Panc1 (cell line): ENCODE data around the gene SYT13. TPM values are rescaled to one million over a fixed set of nuclear protein-coding genes. Genes with fewer than 3 reads are reported as not detected.

Experiments
- ATAC-seq: fragments of 200-7000 bp; cut with Tn5 transposase; 2 replicates; pipeline ENCODE4 v1.9.1; 2020; ENCODE audit warnings: mild to moderate bottlenecking, moderate library complexity
- BruUV-seq: library from RNA; stranded (reverse); fragments of 400-500 nt; replicated peaks from 2 replicates; lab custom pipeline; 2021; lab: Mats Ljungman, UMichigan
- CTCF ChIA-PET: fragments of 300-600 bp; sonication (Branson Sonifier 250); formaldehyde crosslinking; loops from one replicate; lab custom pipeline; 2022; ENCODE audit warnings: antibody characterized with exemption; lab: Charles Lee
- POLR2A ChIA-PET: fragments of 300-600 bp; sonication (Branson Sonifier 250); formaldehyde crosslinking; loops from one replicate; lab custom pipeline; 2022; ENCODE audit warnings: antibody characterized with exemption; lab: Charles Lee
- DNase-seq: peaks from one replicate; pipeline ENCODE4 v3.0.0-alpha.2; 2010; ENCODE audit warnings: low read depth, low spot score
- H3K27ac ChIP-seq: 2 replicates; pipeline ENCODE4 v1.5.1; 2011; ENCODE audit warnings: mild to moderate bottlenecking, low read length, inconsistent platforms
- H3K27me3 ChIP-seq: fragments of 200-500 bp; sonication (Bioruptor generic); 2 replicates; pipeline ENCODE4 v1.6.0; 2014; ENCODE audit warnings: low read length, inconsistent platforms; ENCODE audit not compliant: control insufficient read depth, insufficient read depth
- H3K36me3 ChIP-seq: fragments of 200-500 bp; sonication (Bioruptor generic); 2 replicates; pipeline ENCODE4 v1.5.1; 2014; ENCODE audit warnings: inconsistent platforms, mild to moderate bottlenecking, low read length, moderate library complexity; ENCODE audit not compliant: control insufficient read depth, insufficient read depth
- H3K4me1 ChIP-seq: 2 replicates; pipeline ENCODE4 v1.5.1; 2011; ENCODE audit warnings: inconsistent platforms, mild to moderate bottlenecking, low read length, moderate library complexity; ENCODE audit not compliant: control insufficient read depth, insufficient read depth
- H3K4me3 ChIP-seq, 2 experiments: 2 replicates each; pipeline ENCODE4 v1.5.1; 2011 to 2012; ENCODE audit warnings: low read depth in 2 of 2, low read length in 2 of 2, mild to moderate bottlenecking in 2 of 2, inconsistent platforms in 1 of 2, moderate library complexity in 1 of 2
- H3K9me3 ChIP-seq: fragments of 200-500 bp; sonication (Bioruptor generic); 2 replicates; pipeline ENCODE4 v1.5.1; 2014; ENCODE audit warnings: low read depth, mild to moderate bottlenecking, inconsistent platforms, low read length, moderate library complexity; ENCODE audit not compliant: control insufficient read depth, insufficient read depth
- POLR2AphosphoS5 ChIP-seq: IDR thresholded peaks from 2 replicates; pipeline ENCODE4 v1.6.1; 2012; ENCODE audit warnings: mild to moderate bottlenecking, low read depth, low read length, moderate library complexity
- SIN3A ChIP-seq: IDR thresholded peaks from 2 replicates; pipeline ENCODE4 v1.6.1; 2012; ENCODE audit warnings: low read depth, mild to moderate bottlenecking, low read length, moderate library complexity, borderline replicate concordance; ENCODE audit not compliant: insufficient read depth
- TCF7L2 ChIP-seq: IDR thresholded peaks from 2 replicates; pipeline ENCODE4 v1.6.1; 2011; ENCODE audit warnings: mild to moderate bottlenecking, low read depth, low read length, inconsistent platforms
- in situ Hi-C: cut with HindIII; loops from 2 replicates; pipeline ENCODE4 v1.10.0; 2016; ENCODE audit warnings: low sequenced_read_pairs, low pct_unique_long_range_greater_than_20kb
- intact Hi-C: fragments of 100-400 bp; cut with micrococcal nuclease; formaldehyde crosslinking; loops from one replicate; pipeline ENCODE4 v1.10.0; 2022; ENCODE audit not compliant: unreplicated experiment
- total RNA-seq: library from RNA; stranded (reverse); gene quantifications from one replicate; pipeline ENCODE4 v1.2.1, GENCODE V29; 2021; ENCODE audit not compliant: unreplicated experiment
- TF ChIP-seq, protein P1 (sequence below), 2 experiments: IDR thresholded peaks; 2 replicates each; pipeline ENCODE4 v1.6.1; 2011 to 2012; ENCODE audit warnings: low read depth in 2 of 2, control low read depth in 1 of 2, low read length in 1 of 2, mild to moderate bottlenecking in 1 of 2, moderate library complexity in 1 of 2; ENCODE audit not compliant: insufficient read depth in 1 of 2
- TF ChIP-seq, protein P2 (sequence below): fragments of 450-650 bp; IDR thresholded peaks from 2 replicates; pipeline ENCODE4 v1.5.1; 2017; ENCODE audit warnings: mild to moderate bottlenecking

Gene SYT13
- total RNA-seq, 1 experiment from 2014 or later, result 0.13 TPM

DNA sequence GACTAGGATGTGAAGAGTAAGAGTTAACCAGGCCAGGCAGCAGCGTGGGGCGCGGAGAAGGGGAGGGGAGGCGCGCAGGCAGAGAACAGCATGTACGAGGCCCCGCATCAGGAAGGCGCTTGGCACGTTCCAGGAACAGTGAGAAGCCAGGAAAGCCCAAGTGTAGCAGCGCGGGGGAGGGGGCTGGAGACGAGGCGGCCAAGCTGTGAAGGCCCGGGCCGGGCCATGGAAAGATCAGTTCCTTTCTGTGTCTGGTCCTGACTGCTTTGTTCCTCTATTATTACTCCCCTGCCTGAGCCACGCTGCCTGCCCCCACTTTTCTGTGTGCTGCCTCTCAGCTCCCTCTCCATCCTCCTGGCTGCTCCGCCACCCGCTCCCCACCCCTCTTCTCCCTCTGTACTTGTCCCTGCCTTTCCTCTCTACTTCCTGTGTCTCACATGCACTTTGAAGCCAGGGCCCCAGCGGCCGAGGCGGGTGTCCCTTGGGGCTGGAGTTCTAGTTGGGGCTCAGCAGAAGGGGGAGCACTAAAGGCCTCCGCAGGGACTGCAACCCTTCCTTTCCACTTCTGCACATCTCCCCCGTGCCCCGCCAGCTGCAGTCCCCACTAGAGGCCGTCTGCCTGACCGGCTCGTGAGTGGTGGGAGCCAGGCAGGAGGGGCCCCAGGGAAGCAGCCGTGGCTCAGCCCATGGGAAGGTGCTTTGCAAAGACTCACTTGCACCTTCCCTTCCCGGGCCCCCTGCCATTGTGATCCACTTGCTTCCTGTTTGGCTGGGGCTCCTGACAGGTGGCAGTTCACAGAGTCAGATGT is 76.0 kb downstream of the SYT13 start:
- in situ Hi-C loops, result no loop called here
- no peaks in the 10 kb centered on the region for H3K4me1 ChIP-seq
- H3K27me3 ChIP-seq, result no peaks in the 10 kb centered on the region
- no peak for DNase-seq
- POLR2A ChIA-PET, result no interaction called here
- no peak for TF ChIP-seq TCF7L2
- TF ChIP-seq, protein P1, sequence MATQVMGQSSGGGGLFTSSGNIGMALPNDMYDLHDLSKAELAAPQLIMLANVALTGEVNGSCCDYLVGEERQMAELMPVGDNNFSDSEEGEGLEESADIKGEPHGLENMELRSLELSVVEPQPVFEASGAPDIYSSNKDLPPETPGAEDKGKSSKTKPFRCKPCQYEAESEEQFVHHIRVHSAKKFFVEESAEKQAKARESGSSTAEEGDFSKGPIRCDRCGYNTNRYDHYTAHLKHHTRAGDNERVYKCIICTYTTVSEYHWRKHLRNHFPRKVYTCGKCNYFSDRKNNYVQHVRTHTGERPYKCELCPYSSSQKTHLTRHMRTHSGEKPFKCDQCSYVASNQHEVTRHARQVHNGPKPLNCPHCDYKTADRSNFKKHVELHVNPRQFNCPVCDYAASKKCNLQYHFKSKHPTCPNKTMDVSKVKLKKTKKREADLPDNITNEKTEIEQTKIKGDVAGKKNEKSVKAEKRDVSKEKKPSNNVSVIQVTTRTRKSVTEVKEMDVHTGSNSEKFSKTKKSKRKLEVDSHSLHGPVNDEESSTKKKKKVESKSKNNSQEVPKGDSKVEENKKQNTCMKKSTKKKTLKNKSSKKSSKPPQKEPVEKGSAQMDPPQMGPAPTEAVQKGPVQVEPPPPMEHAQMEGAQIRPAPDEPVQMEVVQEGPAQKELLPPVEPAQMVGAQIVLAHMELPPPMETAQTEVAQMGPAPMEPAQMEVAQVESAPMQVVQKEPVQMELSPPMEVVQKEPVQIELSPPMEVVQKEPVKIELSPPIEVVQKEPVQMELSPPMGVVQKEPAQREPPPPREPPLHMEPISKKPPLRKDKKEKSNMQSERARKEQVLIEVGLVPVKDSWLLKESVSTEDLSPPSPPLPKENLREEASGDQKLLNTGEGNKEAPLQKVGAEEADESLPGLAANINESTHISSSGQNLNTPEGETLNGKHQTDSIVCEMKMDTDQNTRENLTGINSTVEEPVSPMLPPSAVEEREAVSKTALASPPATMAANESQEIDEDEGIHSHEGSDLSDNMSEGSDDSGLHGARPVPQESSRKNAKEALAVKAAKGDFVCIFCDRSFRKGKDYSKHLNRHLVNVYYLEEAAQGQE (IDR thresholded peaks at IDR 0.05; ENCODE audit: insufficient read depth in 1 of 2, low read depth in 2 of 2, low read length in 1 of 2), result no peak
- no peak for TF ChIP-seq SIN3A
- TF ChIP-seq, protein P2, sequence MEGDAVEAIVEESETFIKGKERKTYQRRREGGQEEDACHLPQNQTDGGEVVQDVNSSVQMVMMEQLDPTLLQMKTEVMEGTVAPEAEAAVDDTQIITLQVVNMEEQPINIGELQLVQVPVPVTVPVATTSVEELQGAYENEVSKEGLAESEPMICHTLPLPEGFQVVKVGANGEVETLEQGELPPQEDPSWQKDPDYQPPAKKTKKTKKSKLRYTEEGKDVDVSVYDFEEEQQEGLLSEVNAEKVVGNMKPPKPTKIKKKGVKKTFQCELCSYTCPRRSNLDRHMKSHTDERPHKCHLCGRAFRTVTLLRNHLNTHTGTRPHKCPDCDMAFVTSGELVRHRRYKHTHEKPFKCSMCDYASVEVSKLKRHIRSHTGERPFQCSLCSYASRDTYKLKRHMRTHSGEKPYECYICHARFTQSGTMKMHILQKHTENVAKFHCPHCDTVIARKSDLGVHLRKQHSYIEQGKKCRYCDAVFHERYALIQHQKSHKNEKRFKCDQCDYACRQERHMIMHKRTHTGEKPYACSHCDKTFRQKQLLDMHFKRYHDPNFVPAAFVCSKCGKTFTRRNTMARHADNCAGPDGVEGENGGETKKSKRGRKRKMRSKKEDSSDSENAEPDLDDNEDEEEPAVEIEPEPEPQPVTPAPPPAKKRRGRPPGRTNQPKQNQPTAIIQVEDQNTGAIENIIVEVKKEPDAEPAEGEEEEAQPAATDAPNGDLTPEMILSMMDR, result no peak
- no peak for TF ChIP-seq POLR2AphosphoS5
- H3K36me3 ChIP-seq, result no peaks in the 10 kb centered on the region
- ATAC-seq, result no peak
- intact Hi-C loops, result no loop called here
- no TSS peak for BruUV-seq
- no peak overlapping the region for H3K4me3 ChIP-seq
- H3K27ac ChIP-seq, result no peak overlapping the region
- CTCF ChIA-PET, result no interaction called here
- H3K9me3 ChIP-seq, result no peaks in the 10 kb centered on the region

DNA sequence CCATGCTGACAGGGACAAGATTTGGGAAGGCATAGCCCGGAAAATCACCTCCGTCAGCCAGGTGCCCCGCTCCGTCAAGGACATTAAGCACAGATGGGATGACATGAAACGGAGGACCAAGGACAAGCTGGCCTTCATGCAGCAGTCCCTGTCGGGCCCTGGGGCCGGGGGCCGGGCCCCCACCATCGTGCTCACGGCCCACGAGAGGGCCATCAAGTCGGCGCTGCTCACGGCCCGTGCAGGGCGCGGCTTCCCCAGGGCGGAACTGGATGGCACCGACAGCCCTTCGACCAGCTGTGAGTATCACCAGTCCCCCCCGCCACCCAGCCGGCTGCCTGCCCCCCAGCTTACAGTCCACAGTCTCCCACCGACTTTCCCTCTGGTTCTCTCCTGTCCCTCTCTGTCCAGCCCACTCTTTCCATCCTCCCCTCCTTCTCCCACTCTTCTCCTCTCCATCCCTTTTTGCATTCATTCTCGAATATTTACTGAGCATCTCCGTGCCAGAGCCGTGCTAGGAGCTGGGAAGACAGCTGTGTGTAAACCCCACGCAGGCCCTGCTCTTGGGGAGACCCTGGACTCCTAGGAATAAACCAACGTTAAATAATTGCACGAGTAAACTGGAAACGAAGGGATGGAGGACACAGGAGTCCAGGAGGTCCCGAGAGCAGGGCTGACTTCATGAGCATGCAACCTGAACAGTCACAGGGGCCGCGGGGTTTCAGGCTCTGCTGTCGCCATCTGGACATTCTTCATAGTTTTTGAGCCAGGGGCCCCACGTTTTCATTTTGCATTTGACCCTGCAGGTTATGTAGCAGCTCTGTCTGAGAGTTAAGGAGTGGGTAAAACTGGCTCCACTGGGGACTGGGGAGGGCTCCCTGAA is 76.9 kb downstream of the SYT13 start:
- POLR2A ChIA-PET, result no interaction called here

More for the DNA sequence above, 76.9 kb downstream of the SYT13 start:
- BruUV-seq, result no TSS peak
- intact Hi-C loops, result no loop called here
- TF ChIP-seq, protein P1 (IDR thresholded peaks at IDR 0.05; ENCODE audit: insufficient read depth in 1 of 2, low read depth in 2 of 2, low read length in 1 of 2), result no peak
- no peak for TF ChIP-seq POLR2AphosphoS5
- no peak for TF ChIP-seq SIN3A
- TF ChIP-seq, protein P2, result no peak
- no peak for TF ChIP-seq TCF7L2
- Histone ChIP-seq H3K36me3 (no peaks in the 10 kb centered on the region), H3K27ac (no peak overlapping the region), H3K4me3 (no peak overlapping the region), H3K9me3 (no peaks in the 10 kb centered on the region), H3K27me3 (no peaks in the 10 kb centered on the region), H3K4me1 (no peaks in the 10 kb centered on the region)
- in situ Hi-C loops, result no loop called here
- ATAC-seq (no peak), DNase-seq (no peak)
- CTCF ChIA-PET, result no interaction called here
